HG02970 (cell line): ENCODE measurements around the gene TPCN2.

ENCODE experiments used
- ATAC-seq: cut with Tn5 transposase; IDR thresholded peaks from one replicate; pipeline ENCODE4 v1.9.1; 2021; ENCODE audit warnings: mild to moderate bottlenecking, moderate library complexity, moderate number of reproducible peaks; ENCODE audit not compliant: unreplicated experiment, low FRiP score

TPCN2 gene

DNA sequence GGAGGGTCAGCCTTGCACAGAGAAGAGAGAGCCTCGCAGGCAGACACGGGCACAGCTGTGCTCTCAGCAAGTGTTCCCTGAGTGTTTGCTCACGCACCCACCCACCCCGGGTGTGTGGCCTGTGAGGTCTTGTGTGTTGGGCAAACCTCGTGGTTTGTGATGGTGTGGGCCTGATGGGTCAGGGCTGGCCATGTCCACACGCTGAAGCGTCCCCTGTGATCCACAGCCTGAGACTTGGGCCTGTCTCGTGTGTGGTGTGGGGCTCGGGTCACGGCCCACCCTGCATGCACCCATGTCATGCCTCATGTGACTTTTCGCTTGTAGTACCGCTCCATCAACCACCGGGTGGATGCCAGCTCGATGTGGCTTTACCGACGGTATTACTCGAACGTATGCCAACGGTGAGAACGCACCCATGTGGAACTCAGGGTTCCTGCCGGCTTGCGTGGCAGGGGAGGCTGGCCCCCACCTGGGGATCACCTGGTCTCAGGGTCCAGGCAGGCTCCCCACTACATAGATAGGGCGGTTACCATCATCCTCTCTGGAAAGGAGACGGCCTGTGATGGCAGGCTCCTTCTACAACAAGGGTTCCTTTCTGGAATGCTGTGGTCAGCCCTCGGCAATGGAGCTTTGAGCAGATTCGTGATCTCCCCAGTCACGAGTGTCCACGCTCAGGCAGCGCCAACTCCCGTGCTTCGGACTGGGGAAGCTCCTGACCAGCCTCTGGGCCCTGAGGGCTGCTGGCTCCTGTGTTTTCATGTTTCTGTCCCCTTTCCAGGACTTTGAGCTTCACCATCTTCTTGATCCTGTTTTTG is 5.9 kb downstream of the TPCN2 start:
- ATAC-seq, result no peak

DNA sequence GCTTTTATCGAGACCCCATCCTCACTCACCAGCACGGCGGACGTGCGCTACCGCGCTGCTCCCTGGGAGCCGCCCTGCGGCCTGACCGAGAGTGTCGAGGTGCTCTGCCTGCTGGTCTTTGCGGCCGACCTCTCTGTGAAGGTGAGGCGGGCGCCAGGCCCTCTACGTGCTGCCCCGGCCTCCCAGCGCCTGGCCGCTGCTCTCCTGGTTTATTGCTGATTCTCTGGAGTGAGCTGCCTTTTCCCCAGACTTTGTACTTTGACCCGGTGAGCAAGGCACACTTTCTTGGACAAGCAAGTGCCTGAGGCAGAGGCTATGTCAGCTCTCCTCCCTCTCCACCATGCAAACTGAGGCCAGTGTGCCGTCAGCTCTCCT is 6.5 kb downstream of the TPCN2 start:
- no peak for ATAC-seq

DNA sequence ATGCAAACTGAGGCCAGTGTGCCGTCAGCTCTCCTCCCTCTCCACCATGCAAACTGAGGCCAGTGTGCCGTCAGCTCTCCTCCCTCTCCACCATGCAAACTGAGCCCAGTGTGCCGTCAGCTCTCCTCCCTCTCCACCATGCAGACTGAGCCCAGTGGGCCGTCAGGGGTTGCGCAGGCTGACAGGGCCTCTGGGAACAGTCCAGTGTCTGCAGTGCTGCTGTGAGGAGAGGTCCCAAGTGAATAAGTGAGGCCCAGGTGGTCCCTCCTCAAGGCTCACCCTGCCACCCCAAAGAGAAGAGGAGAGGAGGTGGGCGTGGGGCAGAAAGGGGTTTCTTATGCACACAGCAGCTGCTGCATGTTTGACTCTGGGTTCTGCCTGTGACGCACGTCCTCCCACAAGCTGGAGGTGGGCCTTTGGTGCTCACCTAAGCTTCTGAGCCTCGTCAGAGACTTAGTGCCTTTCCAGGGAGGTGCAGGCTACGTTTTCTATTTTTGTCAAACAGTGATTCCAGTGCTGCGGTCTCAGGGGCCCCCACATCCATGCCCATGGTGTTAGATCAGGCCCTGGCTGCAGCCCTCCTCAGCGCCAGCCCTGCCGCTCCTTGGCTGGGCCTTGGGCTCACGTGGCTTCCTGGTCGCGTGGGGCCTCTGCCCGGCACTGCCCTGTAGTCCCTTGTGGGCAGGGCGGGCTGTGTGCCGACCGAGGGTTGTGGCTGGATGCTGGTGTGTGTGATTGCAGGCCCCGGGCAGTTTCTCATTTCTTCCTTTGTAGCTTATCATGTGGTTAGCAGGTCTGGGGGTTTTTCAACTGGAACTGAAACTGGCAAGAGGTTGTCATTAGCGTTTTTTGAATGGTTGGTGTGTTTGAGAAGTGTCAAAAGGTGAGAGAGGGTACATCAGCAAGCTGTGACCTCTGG is 7.1 kb downstream of the TPCN2 start:
- peak; percentile 74 for ATAC-seq

DNA sequence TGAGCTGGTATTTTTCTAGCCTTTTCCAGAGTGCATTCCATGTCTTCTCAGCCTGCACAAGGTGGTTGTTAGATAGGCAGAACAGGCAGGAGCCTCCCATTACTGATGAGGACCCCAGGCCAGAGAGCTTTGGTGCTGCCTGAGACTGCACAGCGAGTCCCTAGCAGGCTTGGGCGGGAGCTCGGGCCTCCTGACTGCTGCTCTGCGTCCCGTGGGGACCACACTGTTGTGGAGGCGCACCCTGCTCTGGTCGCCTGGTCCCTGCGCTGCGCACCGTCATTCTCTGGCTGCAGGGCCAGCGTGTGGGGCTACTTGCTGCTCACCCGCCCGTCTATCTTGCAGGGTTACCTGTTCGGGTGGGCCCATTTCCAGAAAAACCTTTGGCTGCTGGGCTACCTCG is 8.5 kb downstream of the TPCN2 start:
- no peak for ATAC-seq

DNA sequence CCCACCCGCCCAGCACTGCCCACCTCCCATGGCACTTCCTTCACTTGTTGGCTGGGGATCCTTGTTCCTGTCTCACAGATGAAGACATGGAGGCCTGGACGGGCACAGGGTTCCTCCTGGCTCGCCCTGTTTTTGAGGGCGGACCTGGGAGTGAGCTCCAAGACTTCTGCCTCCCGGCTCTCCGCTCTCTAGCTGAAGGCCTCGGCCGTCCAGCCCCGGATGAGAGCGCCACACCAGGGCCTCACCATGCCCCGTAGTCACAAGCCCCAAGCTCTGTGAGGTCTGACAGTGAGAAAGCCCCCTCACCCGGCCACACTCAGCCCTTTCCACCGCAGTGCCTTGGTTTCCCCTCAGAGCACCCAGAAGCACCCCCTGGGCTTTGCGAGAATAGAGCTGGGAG is 9.1 kb downstream of the TPCN2 start:
- no peak for ATAC-seq

DNA sequence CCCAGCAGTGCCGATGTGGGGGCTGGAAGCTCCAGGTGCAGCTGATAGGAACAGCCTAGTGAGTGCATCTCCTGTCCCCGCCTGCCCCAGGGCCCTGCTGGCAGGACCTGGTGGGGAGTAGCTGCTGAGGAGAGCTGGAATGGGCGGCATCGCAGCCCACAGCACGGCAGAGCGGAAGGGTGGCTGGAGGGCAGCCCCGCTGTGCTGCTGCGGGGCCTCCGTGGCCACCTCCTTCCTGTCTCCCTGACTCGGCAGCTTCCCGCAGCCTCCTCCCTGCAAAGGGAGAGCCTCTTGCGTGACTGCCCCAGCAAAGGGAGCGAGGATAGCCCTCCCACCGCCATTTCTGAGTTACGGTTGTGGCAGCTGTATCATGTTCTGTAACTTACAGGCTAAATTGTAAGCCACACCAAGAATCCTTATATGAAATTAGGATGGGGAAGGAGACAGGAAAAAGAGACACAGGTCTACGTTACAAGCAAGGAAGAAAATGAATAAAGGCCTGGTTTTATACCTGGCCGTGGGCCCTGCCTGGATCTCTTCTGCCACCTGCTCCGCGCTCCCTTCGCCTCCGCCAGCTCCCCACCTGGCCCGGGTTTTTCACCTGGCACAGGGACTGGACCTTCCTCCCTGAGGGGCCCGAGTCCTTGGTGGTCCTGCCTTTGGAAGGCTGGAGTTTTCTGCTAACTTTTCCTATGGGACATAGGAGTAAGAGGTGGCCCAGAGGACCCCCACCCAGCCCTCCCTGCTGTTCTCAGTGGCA is 10.0 kb downstream of the TPCN2 start:
- no peak for ATAC-seq

DNA sequence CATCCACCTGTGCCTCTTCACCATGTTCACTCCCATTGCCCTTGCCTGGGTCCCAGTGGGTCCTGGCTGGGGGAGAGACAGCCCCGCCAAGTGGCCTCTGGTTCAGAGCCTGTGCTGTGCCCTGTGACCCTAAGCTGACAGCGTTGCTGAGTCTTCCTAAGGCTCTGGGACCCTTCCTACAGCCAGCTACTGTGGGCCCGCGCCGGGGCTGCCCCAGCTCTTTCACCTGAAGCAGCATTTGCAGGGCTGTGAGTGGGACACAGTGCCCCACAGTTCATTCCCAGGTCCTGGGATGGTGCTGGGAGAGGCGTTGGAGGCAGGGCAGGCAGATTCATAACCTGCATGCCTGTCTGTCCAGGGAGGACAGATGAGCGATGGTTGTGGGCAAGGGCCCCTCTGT is 10.7 kb downstream of the TPCN2 start:
- no peak for ATAC-seq

DNA sequence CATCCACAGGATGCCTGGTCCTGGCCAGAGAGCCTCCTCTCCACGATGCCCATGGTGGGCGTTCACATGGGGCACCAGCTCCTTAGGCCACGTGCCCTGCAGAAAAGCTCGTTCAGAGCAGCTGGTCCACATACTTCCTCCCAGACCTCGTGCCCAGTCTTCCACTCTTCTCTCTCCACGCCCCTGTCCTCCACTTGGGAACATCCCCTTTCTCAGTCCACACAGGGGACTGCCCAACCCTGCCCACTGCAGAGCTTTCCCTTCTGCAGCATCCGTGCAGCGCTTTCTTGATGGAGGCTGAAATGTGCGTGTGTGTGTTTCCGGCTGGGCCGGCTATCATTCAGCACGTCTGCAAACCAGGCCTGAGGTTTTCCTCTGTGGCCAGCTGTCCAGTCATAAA is 11.3 kb downstream of the TPCN2 start:
- ATAC-seq, result no peak

DNA sequence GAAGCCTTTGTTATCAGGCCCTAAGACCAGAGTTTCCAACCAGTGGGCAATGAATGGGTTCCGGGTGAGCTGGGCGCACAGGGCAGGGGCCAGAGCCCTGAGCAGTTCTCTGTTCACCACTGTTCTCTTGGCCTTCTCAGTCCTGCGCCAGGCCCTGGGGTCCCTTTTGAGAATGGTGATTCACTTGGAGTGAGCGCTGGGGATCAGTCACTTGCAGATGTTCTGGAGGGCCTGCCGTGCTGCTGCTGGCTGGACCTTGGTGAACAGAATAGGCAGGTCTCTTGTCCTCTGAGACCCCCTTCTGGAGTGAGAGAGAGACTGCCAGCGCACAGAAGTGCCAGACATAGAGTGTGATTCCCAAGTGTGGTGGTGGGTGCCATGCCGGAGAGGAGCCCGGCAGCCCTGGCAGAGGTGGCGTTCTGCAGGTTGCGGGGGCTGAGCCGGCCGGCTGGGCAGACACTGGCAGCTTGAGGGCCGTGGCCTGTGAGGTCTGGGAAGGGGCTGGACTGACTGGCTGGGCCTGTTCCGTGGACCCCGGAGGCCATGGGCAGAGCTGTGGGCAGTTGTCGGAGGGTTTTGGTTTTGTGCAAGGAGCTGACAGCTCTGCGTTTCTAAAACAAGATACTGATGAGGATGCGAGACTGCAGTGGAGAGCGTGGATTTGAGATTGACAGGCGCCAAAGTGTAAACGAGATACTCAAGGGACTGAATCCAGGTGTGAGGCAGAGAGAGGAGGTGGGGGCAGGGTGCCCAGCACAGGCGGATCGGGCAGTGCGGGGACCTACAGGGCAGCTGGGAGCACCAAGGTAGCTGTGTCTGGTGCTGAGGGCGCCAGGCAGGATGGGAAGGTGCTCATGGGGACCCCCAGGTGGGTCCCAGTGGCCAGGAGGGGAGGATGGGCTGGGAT is 12.3 kb downstream of the TPCN2 start:
- no peak for ATAC-seq

DNA sequence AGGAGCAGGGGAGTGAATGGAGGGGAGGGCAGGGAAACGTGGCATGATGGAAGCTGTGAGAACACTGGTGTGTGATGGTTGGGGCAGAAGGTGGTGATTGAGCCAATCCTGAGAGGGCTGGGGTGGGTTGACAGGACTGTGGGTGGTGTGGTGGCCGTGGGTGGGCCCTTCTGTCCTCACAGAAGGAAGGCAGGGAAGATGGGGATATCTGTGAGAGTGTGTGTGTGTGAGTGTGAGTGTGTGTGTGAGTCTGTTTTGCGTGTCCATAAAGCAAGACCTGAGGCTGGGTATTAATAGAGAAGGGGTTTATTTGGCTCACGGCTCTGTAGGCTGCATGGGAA is 13.0 kb downstream of the TPCN2 start:
- ATAC-seq, result no peak

DNA sequence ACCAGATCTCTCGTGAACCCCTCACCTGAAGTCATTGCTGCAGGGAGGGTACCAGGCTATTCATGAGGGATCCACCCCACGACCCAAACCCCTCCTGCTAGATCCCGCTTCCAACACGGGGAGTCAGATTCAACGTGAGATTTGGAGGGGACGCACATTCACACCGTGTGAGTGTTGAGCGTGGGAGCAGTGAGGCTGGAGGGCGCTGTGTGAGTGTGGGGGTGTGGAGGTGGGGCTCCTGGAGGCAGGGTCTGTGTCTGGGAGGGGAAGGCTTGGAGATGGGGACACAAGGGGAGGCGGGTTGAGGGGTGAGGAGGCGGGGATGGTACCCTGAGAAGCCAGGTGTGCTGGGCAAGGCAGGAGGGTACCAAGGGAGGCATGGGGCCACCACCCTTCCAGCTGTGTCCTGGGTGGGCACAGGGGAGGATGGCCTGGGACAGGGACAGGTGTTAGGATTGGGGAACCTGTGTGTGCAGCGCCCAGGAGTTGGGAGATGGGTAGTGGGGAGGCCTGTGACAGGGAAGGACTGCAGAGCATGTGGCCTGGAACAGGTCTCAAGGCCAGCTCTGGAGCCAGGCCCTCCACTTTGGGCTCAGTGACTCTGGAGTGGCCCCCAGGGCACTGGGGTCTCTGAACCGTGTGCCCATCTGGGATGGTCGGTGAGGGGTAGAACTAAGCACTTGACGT is 13.6 kb downstream of the TPCN2 start:
- ATAC-seq, result no peak

DNA sequence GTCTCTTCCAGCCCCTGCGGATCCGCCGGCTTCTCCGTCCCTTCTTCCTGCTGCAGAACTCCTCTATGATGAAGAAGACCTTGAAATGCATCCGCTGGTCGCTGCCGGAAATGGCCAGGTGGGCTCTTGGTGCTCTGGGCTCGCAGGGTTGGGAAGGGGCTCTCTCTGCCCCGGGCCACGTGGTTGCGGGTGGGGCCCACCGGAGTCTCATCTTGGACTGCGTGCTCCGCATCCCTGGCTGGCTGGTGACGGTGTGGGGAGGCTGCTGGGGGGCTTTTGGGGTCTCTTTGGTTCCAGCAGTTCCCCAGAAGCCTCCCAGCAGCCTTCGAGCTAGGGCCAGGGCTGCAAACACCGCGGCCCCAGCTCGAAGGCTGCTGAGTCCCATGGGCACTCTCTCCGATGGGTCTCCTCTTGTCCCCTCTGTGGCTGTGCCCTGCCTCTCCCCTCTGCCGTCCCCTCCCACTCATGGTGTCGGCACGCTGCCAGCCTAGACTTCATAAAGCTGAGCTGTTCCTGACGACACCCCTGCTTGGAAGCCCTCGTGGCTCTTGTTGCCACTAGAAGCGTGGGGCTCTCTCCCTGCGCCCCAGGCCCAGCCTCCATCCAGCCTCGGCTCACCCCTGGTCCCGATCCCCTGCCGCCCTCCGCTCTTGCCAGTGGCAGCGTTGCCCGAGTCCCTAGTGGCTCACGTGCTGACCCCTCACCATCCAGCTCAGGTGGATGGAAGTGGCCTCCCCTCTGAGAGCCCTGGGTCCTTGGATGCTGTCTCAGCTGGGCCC is 14.3 kb downstream of the TPCN2 start:
- ATAC-seq, result no peak

DNA sequence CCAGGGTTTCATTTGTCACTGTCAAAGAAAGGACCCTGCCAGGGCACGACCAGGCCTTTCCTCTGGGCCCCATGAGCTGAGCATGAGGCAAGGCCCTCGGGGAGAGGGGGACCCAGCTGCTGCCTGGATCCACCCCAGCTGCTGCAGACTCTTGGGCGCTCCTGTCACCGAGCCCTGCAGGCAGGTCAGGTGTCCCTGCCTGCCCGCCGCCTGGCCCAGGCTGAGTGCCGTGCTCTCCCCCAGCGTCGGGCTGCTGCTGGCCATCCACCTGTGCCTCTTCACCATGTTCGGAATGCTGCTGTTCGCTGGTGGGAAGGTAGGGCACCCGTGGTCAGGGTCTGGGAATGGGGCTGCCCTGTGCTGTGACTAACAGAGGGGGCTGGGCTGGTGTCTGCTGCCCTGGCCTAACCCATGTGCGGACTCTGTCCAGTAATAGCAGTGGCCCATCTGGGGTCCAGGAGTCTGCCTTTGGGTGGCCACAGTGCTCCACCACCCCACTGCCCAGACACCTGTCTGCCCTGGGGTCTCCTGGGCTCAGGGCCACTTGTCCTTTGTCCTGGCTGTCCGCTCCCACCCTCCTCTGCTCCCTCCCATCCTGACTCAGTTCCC is 15.0 kb downstream of the TPCN2 start:
- ATAC-seq, result no peak

DNA sequence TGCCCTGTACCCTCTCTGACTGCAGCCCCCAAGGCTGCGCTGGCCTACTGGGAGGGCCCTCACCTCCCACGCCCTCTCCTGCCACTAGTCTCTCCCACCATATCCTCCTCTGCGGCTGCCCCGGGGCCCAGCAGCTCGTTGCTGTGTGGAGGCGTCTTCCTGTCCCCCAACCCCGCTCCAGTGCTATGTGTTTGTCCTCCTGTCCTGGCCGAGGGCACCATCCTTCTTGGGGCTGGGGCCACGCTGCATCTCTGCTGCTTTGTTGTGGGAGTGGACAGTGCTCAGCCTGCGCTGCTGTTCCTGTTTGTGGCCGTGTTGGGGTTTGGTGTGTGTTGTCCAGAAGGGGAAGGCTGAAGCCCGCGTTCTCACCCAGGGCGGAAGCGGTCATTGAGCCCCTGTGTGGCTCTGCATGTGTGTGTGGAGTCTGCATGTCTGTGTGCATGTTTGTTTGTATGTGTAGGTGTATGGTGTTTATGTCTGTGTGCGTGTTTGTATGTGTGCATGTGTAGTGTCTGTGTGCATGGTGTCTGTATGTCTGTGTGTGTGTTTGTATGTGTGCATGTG is 15.7 kb downstream of the TPCN2 start:
- no peak for ATAC-seq

DNA sequence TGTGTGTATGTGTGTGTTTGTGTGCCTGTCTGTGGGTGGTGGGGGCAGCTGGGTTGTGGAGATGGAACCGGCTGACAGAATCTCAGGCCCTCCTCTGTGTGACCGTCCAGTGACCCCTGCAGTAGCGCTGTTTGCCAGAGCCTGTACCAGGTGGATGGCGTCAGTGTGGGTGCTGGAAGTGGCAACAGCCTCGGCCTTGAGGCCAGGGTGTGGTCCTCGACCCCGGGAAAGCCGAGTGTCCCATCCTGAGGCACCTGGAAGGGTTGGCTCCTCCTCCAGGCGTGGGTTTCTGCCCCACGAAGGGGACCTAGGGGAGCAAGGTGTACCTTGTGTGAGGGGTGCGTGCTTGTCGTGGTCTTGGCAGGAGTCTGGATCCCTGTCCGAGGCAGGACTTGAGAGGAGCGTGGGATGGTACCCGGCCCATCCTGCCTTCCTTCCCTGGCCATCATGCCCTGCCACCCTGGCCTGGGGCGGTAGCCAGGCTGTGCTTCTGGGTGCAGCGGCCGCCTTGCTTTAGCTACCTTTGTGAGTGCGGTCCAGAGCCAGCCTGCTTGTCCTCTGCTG is 16.5 kb downstream of the TPCN2 start:
- no peak for ATAC-seq

DNA sequence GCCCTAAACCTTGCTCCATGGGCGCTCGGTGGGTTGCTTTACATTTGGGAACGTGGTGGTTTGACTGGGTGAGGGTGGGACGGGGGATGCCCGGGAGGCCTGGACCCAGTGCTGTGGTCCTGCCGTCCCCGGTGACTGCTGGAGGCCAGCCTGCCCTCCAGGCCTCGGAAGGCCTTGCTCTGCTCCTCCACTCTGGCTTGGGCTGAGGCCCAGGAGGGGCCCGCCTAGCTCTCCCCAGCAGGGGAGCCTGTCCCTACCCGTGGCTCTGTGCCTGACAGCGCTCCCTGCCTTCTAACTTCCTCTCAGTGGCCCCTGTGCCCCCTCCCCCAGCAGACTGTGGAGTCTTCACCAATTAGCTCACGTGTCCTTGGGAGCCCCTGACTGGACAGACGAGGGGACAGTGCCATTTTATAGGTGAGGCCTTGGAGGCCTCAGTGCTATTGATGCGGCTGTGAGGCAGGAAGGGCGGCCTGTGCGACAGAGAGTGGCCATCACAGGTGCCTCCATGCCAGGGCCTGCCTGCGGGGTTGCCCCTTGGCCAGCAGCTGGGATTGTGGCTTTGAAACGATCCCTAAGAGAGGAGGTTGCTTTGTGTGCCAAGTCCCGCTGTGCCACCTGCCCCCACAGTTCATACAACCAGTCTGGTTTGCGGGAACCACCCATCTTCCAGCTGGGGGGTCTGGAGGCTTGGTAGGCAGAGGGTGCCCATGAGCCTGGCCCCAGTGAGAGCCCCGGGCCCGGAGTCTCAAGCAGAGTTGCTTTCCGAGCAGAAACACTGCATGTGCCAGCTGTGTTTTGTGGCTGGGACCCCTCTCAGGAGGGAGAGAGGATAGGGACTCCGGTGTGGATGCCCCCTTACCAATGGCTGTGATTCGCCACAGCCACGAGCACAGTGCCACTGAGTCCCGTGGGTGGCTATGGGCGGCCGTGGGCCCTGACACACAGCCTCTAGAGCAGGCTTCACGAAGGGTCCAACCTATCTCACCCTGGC is 17.7 kb downstream of the TPCN2 start:
- ATAC-seq, result no peak

DNA sequence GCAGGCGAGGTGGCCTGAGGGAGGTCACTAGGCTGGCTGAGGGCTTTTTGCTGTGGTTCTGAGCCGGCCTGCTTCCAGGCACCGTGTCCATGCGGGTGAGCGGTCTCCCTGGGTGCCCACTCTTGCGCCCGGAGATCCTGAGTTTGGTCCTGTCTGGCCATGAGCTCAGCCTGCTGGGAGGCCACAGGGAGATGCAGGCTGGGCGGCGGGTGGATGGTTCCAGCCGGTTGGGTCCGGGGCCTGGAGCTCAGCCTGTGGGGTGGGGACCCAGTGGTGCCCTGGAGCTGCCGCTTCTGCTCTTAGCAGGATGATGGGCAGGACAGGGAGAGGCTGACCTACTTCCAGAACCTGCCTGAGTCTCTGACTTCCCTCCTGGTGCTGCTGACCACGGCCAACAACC is 18.5 kb downstream of the TPCN2 start:
- ATAC-seq, result no peak
